Femur (tissue), 1 donor: ENCODE measurements around the gene PTGFRN.
A peak's percentile ranks its signal among the peaks of the same experiment; 100 is the strongest.
"Not testable (repeated sequence)": the region's sequence is repeated elsewhere in the genome, so short reads cannot be mapped to it uniquely, and the experiment has no call there.

ENCODE experiments used
- DNase-seq: peaks from one replicate; pipeline ENCODE4 v3.0.0-alpha.2; 2017

PTGFRN gene

GRCh38 chr1:116947092-116947860 is 37.6 kb downstream of the PTGFRN start:
- peak; percentile 80 for DNase-seq

DNA sequence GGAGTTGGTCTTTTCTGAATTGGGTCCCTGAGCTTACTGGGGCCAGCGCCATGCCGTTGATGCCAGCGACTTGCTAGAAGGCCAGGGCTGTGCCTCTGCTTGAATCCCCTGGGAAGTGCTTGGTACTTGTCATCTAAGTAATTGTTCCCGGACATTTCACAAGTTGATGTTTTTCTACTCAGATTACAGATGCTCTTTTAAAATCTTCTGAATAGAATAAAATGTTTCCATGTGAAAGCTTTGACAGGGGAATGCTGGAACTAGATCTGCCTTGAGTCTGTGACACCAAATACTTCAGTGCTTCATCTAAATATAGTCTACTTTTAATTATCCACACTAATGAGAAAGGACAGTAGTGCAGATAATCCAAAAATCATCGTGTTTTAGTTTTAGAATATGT is 38.3 kb downstream of the PTGFRN start:
- DNase-seq: no peak

DNA sequence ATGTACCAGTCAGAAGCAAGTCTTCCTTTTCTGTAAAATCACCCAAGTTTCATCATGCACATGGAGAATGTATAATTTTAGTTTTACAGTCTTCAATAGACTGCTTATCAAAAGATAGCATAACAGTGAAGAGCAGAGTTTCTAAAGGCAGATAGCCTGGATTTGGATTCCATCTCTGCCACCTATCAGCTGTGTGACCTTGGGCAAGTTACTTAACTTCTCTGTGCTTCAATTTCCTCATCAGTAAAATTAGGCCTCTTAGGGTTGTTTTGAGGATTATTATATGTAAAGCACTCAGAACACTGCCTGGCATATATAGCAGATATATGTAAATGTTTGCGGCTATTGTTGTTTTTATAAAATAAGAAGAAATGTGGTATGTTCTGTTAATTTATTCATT is 38.9 kb downstream of the PTGFRN start:
- no peak for DNase-seq

DNA sequence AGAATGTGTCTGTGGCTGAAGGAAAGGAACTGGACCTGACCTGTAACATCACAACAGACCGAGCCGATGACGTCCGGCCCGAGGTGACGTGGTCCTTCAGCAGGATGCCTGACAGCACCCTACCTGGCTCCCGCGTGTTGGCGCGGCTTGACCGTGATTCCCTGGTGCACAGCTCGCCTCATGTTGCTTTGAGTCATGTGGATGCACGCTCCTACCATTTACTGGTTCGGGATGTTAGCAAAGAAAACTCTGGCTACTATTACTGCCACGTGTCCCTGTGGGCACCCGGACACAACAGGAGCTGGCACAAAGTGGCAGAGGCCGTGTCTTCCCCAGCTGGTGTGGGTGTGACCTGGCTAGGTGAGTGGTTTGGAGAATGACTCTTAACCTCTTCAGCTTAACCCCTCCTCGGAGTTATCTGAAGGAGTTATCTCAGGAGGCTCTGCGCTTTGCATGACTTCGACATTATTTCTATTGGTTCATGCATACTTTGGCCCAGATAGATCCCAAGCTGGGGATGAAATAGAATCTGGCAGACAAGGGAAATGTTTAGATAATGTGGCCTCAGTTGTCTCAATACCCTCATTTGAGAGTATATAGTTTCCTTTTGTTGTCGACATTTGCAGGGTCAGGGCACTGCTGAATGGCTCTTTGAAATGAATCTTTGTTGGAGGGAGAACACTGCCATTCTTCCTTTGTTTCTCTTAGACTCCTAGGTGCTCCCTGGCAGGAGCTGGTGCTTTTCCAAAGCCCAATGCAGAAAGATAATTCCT is 39.7 kb downstream of the PTGFRN start:
- DNase-seq: no peak

GRCh38 chr1:116950517-116951199 is 40.9 kb downstream of the PTGFRN start:
- peak; percentile 50 for DNase-seq

DNA sequence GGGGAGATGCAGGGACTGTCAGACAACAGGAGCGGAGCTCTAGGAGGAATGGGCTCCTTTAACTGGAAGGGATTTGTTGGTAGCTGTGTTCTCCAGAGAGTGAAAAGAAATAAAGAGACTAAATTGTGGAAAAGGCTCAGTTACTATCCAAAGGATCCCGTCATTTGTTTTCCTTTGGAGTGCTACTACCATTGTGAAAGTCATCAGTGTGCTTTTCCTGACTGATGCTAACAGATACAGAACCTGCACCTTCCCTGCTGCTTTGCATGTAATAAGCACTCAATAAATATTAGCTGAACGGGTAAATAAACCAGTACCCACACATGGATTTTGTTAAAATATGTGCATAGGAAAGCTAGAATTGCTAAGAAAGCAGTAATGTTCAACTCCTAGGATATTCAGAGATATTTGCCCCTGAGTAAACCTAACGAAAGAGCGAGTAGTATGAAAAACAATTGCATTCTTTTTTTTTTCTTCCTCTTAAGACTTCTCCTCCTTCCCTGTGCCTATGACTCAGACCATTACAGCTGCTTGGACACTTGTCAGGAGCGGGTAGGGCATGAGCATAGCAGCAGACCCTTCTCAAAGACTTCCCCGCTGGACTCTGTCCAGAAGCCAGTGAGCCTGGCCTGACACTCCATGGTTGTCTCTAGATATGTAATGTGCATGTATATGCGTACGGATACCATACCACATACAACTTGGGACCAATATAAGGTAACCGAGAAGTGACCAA is 41.7 kb downstream of the PTGFRN start:
- DNase-seq: peak; percentile 74

DNA sequence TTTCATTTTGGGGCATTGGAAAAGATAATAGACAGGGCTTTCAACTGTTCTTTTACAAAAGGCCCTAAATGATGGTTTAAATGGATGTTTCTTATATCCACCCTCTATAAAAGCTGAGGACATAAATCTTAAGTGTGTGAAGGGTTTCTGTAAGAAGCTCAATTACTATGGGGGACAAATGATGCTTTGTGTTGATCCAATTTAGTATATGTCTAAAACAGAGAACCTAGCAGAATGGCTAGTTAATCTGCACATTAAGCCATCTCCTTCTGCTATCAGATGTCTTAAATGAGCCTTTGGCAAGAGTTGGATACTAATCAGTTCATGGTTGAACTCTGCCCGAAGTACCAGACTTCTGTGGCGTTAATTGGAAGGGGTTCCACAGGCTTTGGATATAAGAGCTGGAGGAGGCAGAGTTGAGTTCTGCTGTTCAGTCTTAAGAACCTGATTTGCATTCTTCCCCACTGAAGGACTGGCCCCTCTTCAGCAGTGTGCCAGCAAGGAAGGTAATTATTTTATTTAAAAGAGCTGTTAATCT is 43.1 kb downstream of the PTGFRN start:
- no peak for DNase-seq

DNA sequence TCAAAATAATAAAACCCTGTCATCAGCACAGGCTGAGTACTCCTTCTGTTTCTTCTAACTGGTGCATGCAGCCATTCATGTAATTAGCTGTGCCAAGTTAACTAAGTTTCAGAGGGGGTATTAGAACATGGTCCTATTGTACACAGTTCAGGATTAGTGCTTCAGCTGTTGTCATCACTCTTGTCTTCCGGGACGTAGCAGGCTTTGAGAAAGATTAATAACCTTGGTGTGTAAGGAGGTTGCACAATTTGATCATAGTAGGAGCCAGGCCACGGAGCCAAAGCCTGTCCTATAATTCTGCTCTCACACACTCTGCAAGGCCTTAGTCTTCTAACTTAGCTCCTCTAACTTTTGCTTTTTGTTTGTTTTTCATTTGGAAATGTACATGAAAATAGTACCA is 44.7 kb downstream of the PTGFRN start:
- peak; percentile 37 for DNase-seq

DNA sequence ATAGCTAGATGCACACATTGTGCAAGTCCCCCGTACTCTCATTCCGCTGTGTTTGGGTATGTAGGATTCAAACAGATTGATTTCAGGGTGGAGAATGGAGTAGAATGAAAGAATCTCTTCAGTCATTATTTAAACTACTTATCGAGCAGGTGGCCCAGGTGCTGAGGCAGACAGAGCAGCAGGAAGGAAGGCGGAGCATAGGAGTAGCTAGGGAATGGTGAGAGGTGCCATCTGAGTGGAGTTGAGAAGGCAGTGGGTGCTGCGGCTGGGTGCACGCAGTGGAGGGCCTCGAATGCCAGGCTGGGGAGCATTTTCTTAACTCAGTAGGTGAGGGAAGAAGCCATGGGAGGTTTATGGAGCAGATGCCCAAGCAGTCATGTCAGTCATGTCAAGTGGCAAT is 46.7 kb downstream of the PTGFRN start:
- no peak for DNase-seq

GRCh38 chr1:116957646-116958045 is 47.9 kb downstream of the PTGFRN start:
- DNase-seq: no peak

GRCh38 chr1:116958110-116958509 is 48.4 kb downstream of the PTGFRN start:
- no peak for DNase-seq

DNA sequence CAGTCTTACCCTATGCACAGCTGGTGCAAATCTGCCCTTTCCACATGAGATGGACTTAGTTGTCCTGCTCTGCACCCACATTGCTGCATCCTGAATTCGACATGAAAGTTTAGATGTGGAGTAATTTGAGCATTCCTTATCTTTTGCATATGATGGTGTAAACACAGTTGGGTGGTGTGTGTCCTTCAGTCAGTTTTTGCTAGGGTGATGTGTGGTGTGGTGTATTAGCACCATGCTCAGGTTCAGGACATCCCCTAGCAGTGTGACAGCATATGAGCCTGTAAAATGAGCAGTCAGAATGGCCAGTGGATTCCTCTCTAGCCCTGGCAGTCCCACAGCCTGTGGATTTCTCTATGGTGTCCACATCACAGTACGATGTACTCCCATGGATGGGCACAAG is 49.3 kb downstream of the PTGFRN start:
- DNase-seq: no peak

- DNase-seq: no peak
These were observed 51.9 kb downstream of the PTGFRN start for GRCh38 chr1:116961606-116962005.

- DNase-seq: no peak
These were observed 53.4 kb downstream of the PTGFRN start for GRCh38 chr1:116962987-116963639.

- no peak for DNase-seq
These were observed 57.1 kb downstream of the PTGFRN start for GRCh38 chr1:116966791-116967190.

- DNase-seq: no peak
These were observed 59.0 kb downstream of the PTGFRN start for GRCh38 chr1:116968724-116969123.

DNA sequence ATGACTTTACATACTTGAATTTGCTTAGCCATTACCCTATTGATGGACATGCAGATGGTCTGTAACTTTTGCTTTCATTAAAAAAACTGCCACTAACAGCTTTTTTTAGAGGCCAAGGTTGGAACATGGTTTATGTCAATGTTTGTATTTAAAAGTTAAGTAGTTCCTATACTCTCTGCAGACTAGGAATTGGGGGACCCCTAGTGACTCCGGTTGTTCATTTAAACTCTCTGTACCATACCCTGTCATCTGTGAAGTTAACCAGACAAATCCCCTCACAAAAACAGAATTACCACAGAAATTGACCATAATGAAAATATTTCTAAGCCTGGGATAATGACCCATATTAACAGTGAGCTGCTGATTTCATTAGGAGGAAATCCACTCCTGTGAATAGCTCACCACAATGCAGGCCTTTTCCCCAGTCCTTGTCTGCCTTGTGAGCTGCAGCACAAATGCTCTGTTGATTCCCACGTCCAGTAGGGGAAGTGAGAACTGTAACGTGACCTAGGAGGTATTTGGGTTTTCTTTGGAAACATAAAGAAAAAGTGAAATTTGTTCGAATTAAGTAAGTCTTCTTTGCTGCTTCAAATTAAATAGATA is 61.6 kb downstream of the PTGFRN start:
- no peak for DNase-seq

DNA sequence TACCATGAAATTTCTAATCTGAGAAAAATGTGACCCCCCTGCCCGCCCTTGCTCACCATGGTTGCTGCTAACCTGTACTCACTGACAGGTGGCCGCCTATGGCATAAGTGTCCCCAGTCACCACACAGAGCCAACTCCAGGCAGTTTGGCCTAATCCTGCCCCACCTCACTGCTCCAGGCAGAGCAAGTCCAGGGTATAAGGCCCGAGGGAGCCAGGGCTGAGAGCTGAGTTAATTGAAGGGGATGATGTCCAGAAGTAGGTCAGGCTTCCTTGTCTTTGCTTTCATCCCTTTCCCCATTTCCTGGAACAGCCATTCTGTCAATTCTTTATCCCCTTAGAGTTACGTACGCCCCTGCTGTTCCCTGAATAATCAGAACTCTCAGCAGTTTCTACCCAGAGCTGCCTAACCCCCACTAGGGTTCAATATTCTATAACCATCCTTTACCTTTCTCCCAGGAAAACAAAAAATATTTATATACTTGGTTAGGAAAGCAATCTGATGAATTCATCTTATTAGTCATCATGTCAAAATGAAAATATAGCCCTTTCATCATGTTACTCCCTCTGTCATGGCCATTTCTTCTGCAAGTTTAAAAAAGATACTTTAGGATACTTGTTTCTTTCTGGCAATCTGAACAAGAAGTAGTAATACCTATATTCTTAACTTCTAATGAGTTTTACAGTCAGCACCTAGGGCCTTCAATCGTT is 62.4 kb downstream of the PTGFRN start:
- DNase-seq: no peak

DNA sequence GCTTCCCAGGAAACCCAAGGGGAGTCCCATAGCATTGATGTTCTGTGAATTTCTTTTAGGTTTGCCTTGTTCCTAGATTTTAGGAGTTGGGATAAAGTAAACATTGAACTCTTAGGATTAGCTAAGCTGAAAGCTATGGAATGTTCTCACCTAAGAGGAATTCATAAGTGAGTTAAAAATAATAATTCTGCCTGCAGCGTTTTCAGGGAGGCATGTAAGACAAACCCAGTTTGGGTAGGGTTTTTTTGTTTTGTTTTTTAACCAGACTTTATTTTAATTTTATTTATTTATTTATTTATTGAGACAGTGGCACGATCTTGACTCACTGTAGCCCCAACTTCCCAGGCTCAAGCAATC is 62.9 kb downstream of the PTGFRN start:
- DNase-seq: no peak

DNA sequence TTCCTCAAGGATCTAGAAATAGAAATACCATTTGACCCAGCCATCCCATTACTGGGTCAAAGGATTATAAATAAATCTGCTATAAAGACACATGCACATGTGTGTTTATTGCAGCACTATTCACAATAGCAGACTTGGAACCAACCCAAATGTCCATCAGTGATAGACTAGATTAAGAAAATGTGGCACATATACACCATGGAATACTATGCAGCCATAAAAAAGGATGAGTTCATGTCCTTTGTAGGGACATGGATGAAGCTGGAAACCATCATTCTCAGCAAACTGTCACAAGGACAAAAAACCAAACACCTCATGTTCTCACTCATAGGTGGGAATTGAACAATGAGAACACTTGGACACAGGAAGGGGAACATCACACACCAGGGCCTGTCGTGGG is 70.6 kb downstream of the PTGFRN start:
- not testable (repeated sequence) for DNase-seq

DNA sequence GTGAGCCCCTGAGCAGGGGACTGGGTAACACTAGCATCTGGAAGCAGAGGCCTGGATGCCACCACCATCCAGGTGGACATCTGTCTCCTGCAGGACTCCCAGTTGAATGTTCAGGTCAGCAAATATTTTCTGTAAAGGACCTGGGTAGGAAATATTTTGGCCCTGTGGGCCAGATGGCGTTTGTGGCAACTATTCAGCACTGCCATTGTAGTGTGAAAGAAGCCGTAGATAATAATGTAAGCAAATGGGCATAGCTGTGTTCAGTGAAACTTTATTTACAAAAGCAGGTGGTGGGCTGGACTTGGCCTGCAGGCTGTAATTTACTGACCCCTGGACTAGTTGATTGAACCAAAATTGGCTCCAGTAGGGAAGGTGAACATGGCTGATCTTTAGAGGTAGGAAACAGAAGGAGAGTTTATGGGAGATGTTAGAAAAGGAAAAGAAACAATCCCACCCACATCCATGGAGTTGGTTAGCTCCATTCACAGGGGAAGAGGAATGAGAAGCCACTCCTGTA is 71.9 kb downstream of the PTGFRN start:
- DNase-seq: no peak
